ENCODE results near the gene EYS.

GRCh38 chr6:65706436-65706835, 590 bp downstream of the EYS start:
- TF ChIP-seq BACH1 (IDR thresholded peaks at IDR 0.05; ENCODE audit: low read length) (no peak), ATF3 (IDR thresholded peaks at IDR 0.05; ENCODE audit: insufficient read depth, low read depth, low read length) (no peak), CHD1 (IDR thresholded peaks at IDR 0.05; ENCODE audit: low read depth, low read length) (no peak), ATF2 (IDR thresholded peaks at IDR 0.05; ENCODE audit: low read length) (no peak), YY1 (IDR thresholded peaks at IDR 0.05; ENCODE audit: low read depth, low read length) (no peak), CTCF (IDR thresholded peaks at IDR 0.05; ENCODE audit: control extremely low read depth in 1 of 3, insufficient read depth in 1 of 3, low read depth in 1 of 3, low read length in 3 of 3) (no peak), MAX (IDR thresholded peaks at IDR 0.05) (no peak), SIRT6 (IDR thresholded peaks at IDR 0.05; ENCODE audit: low read length) (no peak), SP1 (IDR thresholded peaks at IDR 0.05; ENCODE audit: low read depth, low read length) (no peak), GTF2F1 (IDR thresholded peaks at IDR 0.05; ENCODE audit: borderline replicate concordance, low read depth, low read length) (no peak), EZH2 (IDR thresholded peaks at IDR 0.05; ENCODE audit: low read depth, low read length, severe bottlenecking) (no peak), HDAC6 (IDR thresholded peaks at IDR 0.05; ENCODE audit: low read depth, low read length) (no peak)

Measured in H1 (cell line).